Measurements from ENCODE around the gene SRC. TPM values are rescaled to one million over a fixed set of nuclear protein-coding genes. Genes with fewer than 3 reads are reported as not detected.

The SRC gene
- 10 to 100 TPM; 15.1 to 29.3 (median 19.7) TPM for total RNA-seq

- DNase-seq (ENCODE audit: low spot score) (no peak), ATAC-seq (ENCODE audit: low FRiP score) (peak; percentile 65)
- TF ChIP-seq CTCF (IDR thresholded peaks at IDR 0.05), result no peak
Measured at GRCh38 chr20:37345339-37346235, at the start of gene SRC. Gene SRC, plus strand, starts transcription at chr20:37346140. Its CDS starts 38,014 bp downstream, at chr20:37384154.

- DNase-seq (ENCODE audit: low spot score) (no peak), ATAC-seq (ENCODE audit: low FRiP score) (no peak)
- no peak for TF ChIP-seq CTCF (IDR thresholded peaks at IDR 0.05)
Measured at GRCh38 chr20:37296371-37296770, 49.6 kb upstream of the SRC start.

- no peak for DNase-seq (ENCODE audit: low spot score)
- TF ChIP-seq CTCF (IDR thresholded peaks at IDR 0.05), result no peak
- peak; percentile 52 for ATAC-seq (ENCODE audit: low FRiP score)
Measured at GRCh38 chr20:37297066-37297736, 48.7 kb upstream of the SRC start.

GRCh38 chr20:37298190-37298939 lies 47.6 kb upstream of the SRC start:
- no peak for ATAC-seq (ENCODE audit: low FRiP score)
- TF ChIP-seq CTCF (IDR thresholded peaks at IDR 0.05), result no peak
- DNase-seq (ENCODE audit: low spot score), result no peak

- no peak for TF ChIP-seq CTCF (IDR thresholded peaks at IDR 0.05)
- DNase-seq (ENCODE audit: low spot score) (no peak), ATAC-seq (ENCODE audit: low FRiP score) (no peak)
Measured at GRCh38 chr20:37299718-37300528, 46.0 kb upstream of the SRC start.

GRCh38 chr20:37301120-37301519 lies 44.8 kb upstream of the SRC start:
- DNase-seq (ENCODE audit: low spot score) (no peak), ATAC-seq (ENCODE audit: low FRiP score) (no peak)
- TF ChIP-seq CTCF (IDR thresholded peaks at IDR 0.05), result no peak
